ENCODE results near the gene RPL11. TPM values are rescaled to one million over a fixed set of nuclear protein-coding genes. Genes with fewer than 3 reads are reported as not detected.

The RPL11 gene
- total RNA-seq, 1 experiment from 2014 or later = 865 TPM

- no peak for DNase-seq (ENCODE audit: low read depth, low spot score)
- H3K27ac ChIP-seq (ENCODE audit: low read length) = no peak overlapping the region
- no peaks in the 10 kb centered on the region for H3K4me1 ChIP-seq (ENCODE audit: control insufficient read depth, insufficient read depth, low read length)
- ATAC-seq = no peak
- ChIA-PET POLR2A (no interaction called here), CTCF (interaction anchor here (0.6 to 1.4 kb wide), 2 partner anchors 13 to 105 kb away, joined by 4 to 6 read pairs; no protein-coding TSS in a partner anchor)
- BruUV-seq (replicated peaks) = no TSS peak
- no peak overlapping the region for H3K4me3 ChIP-seq (ENCODE audit: low read depth in 2 of 2, low read length in 2 of 2)
- H3K9me3 ChIP-seq (ENCODE audit: control insufficient read depth, insufficient read depth, low read depth, low read length) = no peaks in the 10 kb centered on the region
- in situ Hi-C loops (cut with HindIII; ENCODE audit: low pct_unique_long_range_greater_than_20kb, low sequenced_read_pairs) = no loop called here
- TF ChIP-seq SIN3A (IDR thresholded peaks at IDR 0.05; ENCODE audit: borderline replicate concordance, insufficient read depth, low read depth, low read length) (no peak), CTCF (IDR thresholded peaks at IDR 0.05) (no peak), POLR2AphosphoS5 (IDR thresholded peaks at IDR 0.05; ENCODE audit: low read depth, low read length) (no peak)
- no peaks in the 10 kb centered on the region for H3K36me3 ChIP-seq (ENCODE audit: control insufficient read depth, insufficient read depth, low read length)
- H3K27me3 ChIP-seq (ENCODE audit: control insufficient read depth, insufficient read depth, low read length) = no peaks in the 10 kb centered on the region
- intact Hi-C loops (cut with micrococcal nuclease; ENCODE audit: unreplicated experiment) = no loop called here
Observed at GRCh38 chr1:23644555-23644866, 47.1 kb upstream of the RPL11 start.

GRCh38 chr1:23645338-23645737, 46.3 kb upstream of the RPL11 start:
- intact Hi-C loops (cut with micrococcal nuclease; ENCODE audit: unreplicated experiment) = no loop called here
- H3K27me3 ChIP-seq (ENCODE audit: control insufficient read depth, insufficient read depth, low read length) = no peaks in the 10 kb centered on the region
- ATAC-seq (no peak), DNase-seq (ENCODE audit: low read depth, low spot score) (no peak)
- POLR2A ChIA-PET = no interaction called here
- no peak for TF ChIP-seq SIN3A (IDR thresholded peaks at IDR 0.05; ENCODE audit: borderline replicate concordance, insufficient read depth, low read depth, low read length)
- no peak for TF ChIP-seq TCF7L2 (IDR thresholded peaks at IDR 0.05; ENCODE audit: low read depth, low read length)
- TF ChIP-seq CTCF (IDR thresholded peaks at IDR 0.05) = no peak
- TF ChIP-seq REST (IDR thresholded peaks at IDR 0.05; ENCODE audit: insufficient read depth in 1 of 2, low read depth in 2 of 2, low read length in 1 of 2) = no peak
- TF ChIP-seq POLR2AphosphoS5 (IDR thresholded peaks at IDR 0.05; ENCODE audit: low read depth, low read length) = no peak
- no peaks in the 10 kb centered on the region for H3K9me3 ChIP-seq (ENCODE audit: control insufficient read depth, insufficient read depth, low read depth, low read length)
- no peak overlapping the region for H3K27ac ChIP-seq (ENCODE audit: low read length)
- H3K4me3 ChIP-seq (ENCODE audit: low read depth in 2 of 2, low read length in 2 of 2) = no peak overlapping the region
- CTCF ChIA-PET = no interaction called here
- BruUV-seq (replicated peaks) = no TSS peak
- in situ Hi-C loops (cut with HindIII; ENCODE audit: low pct_unique_long_range_greater_than_20kb, low sequenced_read_pairs) = no loop called here
- H3K4me1 ChIP-seq (ENCODE audit: control insufficient read depth, insufficient read depth, low read length) = no peaks in the 10 kb centered on the region
- no peaks in the 10 kb centered on the region for H3K36me3 ChIP-seq (ENCODE audit: control insufficient read depth, insufficient read depth, low read length)

GRCh38 chr1:23646091-23646490, 45.5 kb upstream of the RPL11 start:
- POLR2A ChIA-PET = no interaction called here
- H3K4me1 ChIP-seq (ENCODE audit: control insufficient read depth, insufficient read depth, low read length) = no peaks in the 10 kb centered on the region
- no peaks in the 10 kb centered on the region for H3K27me3 ChIP-seq (ENCODE audit: control insufficient read depth, insufficient read depth, low read length)
- no peaks in the 10 kb centered on the region for H3K9me3 ChIP-seq (ENCODE audit: control insufficient read depth, insufficient read depth, low read depth, low read length)
- intact Hi-C loops (cut with micrococcal nuclease; ENCODE audit: unreplicated experiment) (no loop called here), in situ Hi-C loops (cut with HindIII; ENCODE audit: low pct_unique_long_range_greater_than_20kb, low sequenced_read_pairs) (no loop called here)
- no peaks in the 10 kb centered on the region for H3K36me3 ChIP-seq (ENCODE audit: control insufficient read depth, insufficient read depth, low read length)
- ATAC-seq = no peak
- no TSS peak for BruUV-seq (replicated peaks)
- CTCF ChIA-PET = no interaction called here
- no peak for DNase-seq (ENCODE audit: low read depth, low spot score)
- TF ChIP-seq POLR2AphosphoS5 (IDR thresholded peaks at IDR 0.05; ENCODE audit: low read depth, low read length) (no peak), SIN3A (IDR thresholded peaks at IDR 0.05; ENCODE audit: borderline replicate concordance, insufficient read depth, low read depth, low read length) (no peak), CTCF (IDR thresholded peaks at IDR 0.05) (no peak)
- no peak overlapping the region for H3K27ac ChIP-seq (ENCODE audit: low read length)
- no peak overlapping the region for H3K4me3 ChIP-seq (ENCODE audit: low read depth in 2 of 2, low read length in 2 of 2)
